Activated T-cell treated with anti-CD3 and anti-CD28 coated beads, Interleukin-2, amount 50 U/mL, for 72 hours (primary cell): Measurements from ENCODE around the gene AKAP7. TPM values are rescaled to one million over a fixed set of nuclear protein-coding genes. Genes with fewer than 3 reads are reported as not detected.
A peak's percentile ranks its signal among the peaks of the same experiment; 100 is the strongest.

Source experiments
- ATAC-seq, 2 donors: fragments of 150-1000 bp; cut with Tn5 transposase; replicated peaks in 1 of 2; 2 replicates each; pipeline ENCODE4 v1.10.0; 2021; ENCODE audit warnings: moderate library complexity in 2 of 2, mild to moderate bottlenecking in 1 of 2
- DNase-seq, 2 donors: peaks; one replicate each; pipeline ENCODE4 v3.0.0; 2021 to 2022; ENCODE audit warnings: mixed read lengths in 1 of 2
- H3K27ac Mint-ChIP-seq: one replicate; pipeline ENCODE4 v1.8.0; 2022; ENCODE audit warnings: mild to moderate bottlenecking, moderate library complexity, mixed read lengths
- H3K27me3 Mint-ChIP-seq: one replicate; pipeline ENCODE4 v1.8.0; 2022; ENCODE audit warnings: low read depth, mixed read lengths
- H3K36me3 Mint-ChIP-seq, 2 donors: one replicate each; pipeline ENCODE4 v1.8.0; 2022; ENCODE audit warnings: mixed read lengths in 2 of 2, mild to moderate bottlenecking in 1 of 2; ENCODE audit not compliant: insufficient read depth in 2 of 2
- H3K4me1 Mint-ChIP-seq: one replicate; pipeline ENCODE4 v1.8.0; 2022; ENCODE audit warnings: low read depth, mixed read lengths
- H3K4me3 Mint-ChIP-seq, 2 donors: one replicate each; pipeline ENCODE4 v1.8.0; 2022; ENCODE audit warnings: mild to moderate bottlenecking in 2 of 2, mixed read lengths in 2 of 2, moderate library complexity in 2 of 2
- H3K9me3 Mint-ChIP-seq, 2 donors: one replicate each; pipeline ENCODE4 v1.8.0; 2022; ENCODE audit warnings: mixed read lengths in 2 of 2
- total RNA-seq, 2 donors: library from RNA; stranded (reverse); gene quantifications; one replicate each; pipeline ENCODE4 v1.2.3, GENCODE V29; 2022

AKAP7 gene
- total RNA-seq, 2 donors from 2014 or later, result 6.7 to 6.8 TPM

GRCh38 chr6:131275273-131275672 is 140.0 kb downstream of the AKAP7 start:
- no peak overlapping the region for H3K27ac Mint-ChIP-seq
- no peak for ATAC-seq
- H3K4me3 Mint-ChIP-seq, result no peak overlapping the region
- no peak for DNase-seq
- no peaks in the 10 kb centered on the region for H3K27me3 Mint-ChIP-seq
- peaks cover 12 to 15% of the 10 kb centered on the region in 2 donors for H3K9me3 Mint-ChIP-seq
- peaks cover 8% of the 10 kb centered on the region for H3K4me1 Mint-ChIP-seq
- H3K36me3 Mint-ChIP-seq, result peaks cover 20 to 34% of the 10 kb centered on the region in 2 donors

- Mint-ChIP-seq H3K9me3 (peaks cover 9 to 13% of the 10 kb centered on the region in 2 donors), H3K4me3 (no peak overlapping the region), H3K27ac (no peak overlapping the region), H3K36me3 (peaks cover 16 to 21% of the 10 kb centered on the region in 2 donors), H3K27me3 (no peaks in the 10 kb centered on the region), H3K4me1 (peaks cover 25% of the 10 kb centered on the region)
- no peak for DNase-seq
- no peak for ATAC-seq
These were observed 142.3 kb downstream of the AKAP7 start for GRCh38 chr6:131277591-131277990.

GRCh38 chr6:131281471-131282270 is 146.4 kb downstream of the AKAP7 start:
- peaks cover 8 to 10% of the 10 kb centered on the region in 2 donors for H3K36me3 Mint-ChIP-seq
- ATAC-seq (peak; percentile 94 to 98), DNase-seq (peak; percentile 48 to 67)
- H3K4me1 Mint-ChIP-seq, result peaks cover 24% of the 10 kb centered on the region
- peaks cover 5% of the 10 kb centered on the region in 2 donors for H3K9me3 Mint-ChIP-seq
- no peaks in the 10 kb centered on the region for H3K27me3 Mint-ChIP-seq
- H3K27ac Mint-ChIP-seq, result peak overlapping the region; percentile 85
- H3K4me3 Mint-ChIP-seq, result peak overlapping the region; percentile 83 to 89

DNA sequence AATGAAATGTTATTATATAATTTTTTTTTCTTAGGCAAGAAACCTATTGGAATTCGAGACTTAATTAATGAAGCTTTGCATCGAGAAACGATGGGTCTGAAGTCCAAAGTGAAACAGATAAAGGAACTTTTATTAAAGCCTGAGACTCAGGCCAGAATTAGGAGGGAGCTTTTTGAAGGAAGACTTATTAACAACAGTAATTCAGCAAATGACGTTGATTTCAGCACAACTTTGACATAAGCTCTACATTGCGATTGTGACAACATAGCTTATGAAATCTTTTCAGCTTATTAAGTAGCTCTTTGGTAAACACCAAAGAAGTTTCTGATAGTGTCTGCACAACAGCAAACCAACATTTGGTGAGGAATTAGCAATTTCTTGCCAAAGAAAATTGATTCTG is 147.1 kb downstream of the AKAP7 start:
- no peak overlapping the region for H3K4me3 Mint-ChIP-seq
- peaks cover 8 to 10% of the 10 kb centered on the region in 2 donors for H3K36me3 Mint-ChIP-seq
- DNase-seq (no peak), ATAC-seq (no peak)
- peaks cover 5% of the 10 kb centered on the region in 2 donors for H3K9me3 Mint-ChIP-seq
- peaks cover 24% of the 10 kb centered on the region for H3K4me1 Mint-ChIP-seq
- H3K27me3 Mint-ChIP-seq, result no peaks in the 10 kb centered on the region
- no peak overlapping the region for H3K27ac Mint-ChIP-seq

DNA sequence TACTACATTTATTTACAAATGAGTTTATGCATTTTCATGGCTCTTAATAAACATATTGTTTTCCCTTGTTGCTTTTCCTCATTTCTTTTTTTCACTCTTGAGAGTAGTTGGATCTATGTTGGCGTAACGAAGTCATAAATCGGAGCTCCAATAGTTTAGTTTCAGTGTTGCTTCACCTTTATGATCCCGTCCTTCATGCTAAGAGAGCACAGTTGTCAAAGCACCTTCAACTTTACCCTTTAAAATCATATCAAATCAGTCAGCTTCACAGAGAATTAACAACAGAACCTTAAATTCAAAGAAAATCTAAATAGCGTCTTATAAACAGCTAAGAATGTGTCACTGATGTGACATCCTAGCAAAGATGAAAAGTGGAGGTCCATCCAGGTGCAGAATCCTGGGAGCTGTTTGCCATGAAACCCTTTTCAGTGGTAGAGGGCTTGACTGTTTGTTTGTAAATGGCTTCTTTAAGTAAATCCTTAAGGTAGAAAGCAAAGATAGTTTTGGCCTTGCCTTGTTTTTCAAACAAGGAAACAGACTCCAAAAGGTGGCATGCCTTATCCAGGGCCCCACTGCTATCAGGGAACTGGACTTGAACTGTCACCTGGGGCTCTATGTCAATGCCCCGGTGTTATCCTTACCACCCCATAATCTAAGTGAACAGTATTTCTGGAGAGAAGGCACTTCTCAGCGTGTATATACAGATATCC is 148.4 kb downstream of the AKAP7 start:
- Mint-ChIP-seq H3K27ac (peak overlapping the region; percentile 77), H3K4me1 (peaks cover 24% of the 10 kb centered on the region), H3K9me3 (peaks cover 2% of the 10 kb centered on the region in 2 donors), H3K27me3 (no peaks in the 10 kb centered on the region), H3K4me3 (no peak overlapping the region), H3K36me3 (peaks cover 4 to 6% of the 10 kb centered on the region in 2 donors)
- ATAC-seq (no peak), DNase-seq (no peak)

DNA sequence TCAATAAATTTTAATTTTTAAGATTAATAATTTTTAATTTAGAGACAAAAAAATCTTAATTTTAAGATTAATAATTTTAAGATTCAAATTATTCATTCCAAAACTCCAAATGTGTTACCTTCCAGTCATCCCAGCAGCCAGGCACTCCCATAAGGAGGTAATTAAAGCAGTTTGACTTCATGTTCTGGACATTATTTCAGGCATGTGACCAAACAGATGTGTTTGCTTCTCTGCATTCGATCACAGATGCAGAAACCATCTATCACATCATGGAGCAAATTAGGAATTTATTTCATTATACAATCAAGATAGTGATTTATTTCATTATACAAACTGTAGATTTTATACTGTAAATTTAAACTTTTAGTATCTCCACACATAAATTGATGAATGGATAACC is 150.3 kb downstream of the AKAP7 start:
- no peaks in the 10 kb centered on the region for H3K27me3 Mint-ChIP-seq
- no peak overlapping the region for H3K4me3 Mint-ChIP-seq
- ATAC-seq, result no peak
- peaks cover 20% of the 10 kb centered on the region for H3K4me1 Mint-ChIP-seq
- no peak for DNase-seq
- no peaks in the 10 kb centered on the region for H3K36me3 Mint-ChIP-seq
- no peaks in the 10 kb centered on the region for H3K9me3 Mint-ChIP-seq
- no peak overlapping the region for H3K27ac Mint-ChIP-seq

DNA sequence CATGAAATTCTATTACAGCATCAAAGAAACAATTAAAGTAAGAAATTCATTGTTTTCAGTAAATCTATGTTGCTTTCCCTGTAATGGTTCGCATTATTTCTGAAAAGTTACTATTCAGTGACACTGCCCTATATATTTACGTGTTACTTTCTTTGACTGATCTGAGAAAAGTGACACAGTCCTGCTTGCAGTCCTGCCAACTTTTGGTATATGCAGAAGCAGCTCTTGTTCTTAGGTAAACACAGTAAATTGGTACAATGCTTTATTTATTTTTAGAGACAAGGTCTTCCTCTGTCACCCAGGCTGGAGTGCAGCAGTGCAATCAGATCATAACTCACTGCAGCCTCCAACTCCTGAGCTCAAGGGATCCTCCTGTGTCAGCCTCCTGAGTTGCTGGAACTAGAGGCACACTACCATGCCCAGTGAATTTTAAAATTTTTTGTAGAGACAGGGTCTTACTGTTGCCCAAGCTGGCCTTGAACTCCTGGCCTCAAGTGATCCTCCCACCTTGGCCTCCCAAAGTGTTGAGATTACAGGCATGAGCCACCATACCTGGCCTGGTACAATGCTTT is 151.3 kb downstream of the AKAP7 start:
- H3K4me1 Mint-ChIP-seq, result peaks cover 10% of the 10 kb centered on the region
- DNase-seq, result no peak
- H3K36me3 Mint-ChIP-seq, result no peaks in the 10 kb centered on the region
- ATAC-seq, result no peak
- H3K27me3 Mint-ChIP-seq, result no peaks in the 10 kb centered on the region
- H3K27ac Mint-ChIP-seq, result no peak overlapping the region
- H3K9me3 Mint-ChIP-seq, result no peaks in the 10 kb centered on the region
- H3K4me3 Mint-ChIP-seq, result no peak overlapping the region

- H3K4me3 Mint-ChIP-seq, result no peak overlapping the region
- no peak for DNase-seq
- H3K36me3 Mint-ChIP-seq, result no peaks in the 10 kb centered on the region
- ATAC-seq, result no peak
- no peaks in the 10 kb centered on the region for H3K9me3 Mint-ChIP-seq
- H3K27me3 Mint-ChIP-seq, result no peaks in the 10 kb centered on the region
- no peak overlapping the region for H3K27ac Mint-ChIP-seq
- peaks cover 13% of the 10 kb centered on the region for H3K4me1 Mint-ChIP-seq
These were observed 152.9 kb downstream of the AKAP7 start for GRCh38 chr6:131288214-131288613.

DNA sequence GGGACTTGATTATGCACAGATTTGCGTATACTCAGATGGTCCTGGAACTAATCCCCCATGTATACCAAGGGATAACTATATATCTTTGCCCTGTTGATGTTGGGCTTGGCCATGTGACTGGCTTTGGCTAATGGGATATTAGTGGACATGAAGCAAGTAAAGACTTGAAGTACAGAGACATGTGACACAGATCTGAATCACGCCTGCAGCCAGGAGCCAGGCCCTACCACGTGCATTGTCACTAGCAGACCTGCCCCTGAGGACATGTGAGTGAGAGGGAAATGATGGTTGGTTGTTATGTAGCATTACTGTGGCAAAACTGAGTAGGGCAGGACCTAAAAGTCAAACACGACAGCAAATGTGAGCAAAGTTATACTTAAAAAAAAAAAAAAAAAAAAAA is 155.7 kb downstream of the AKAP7 start:
- ATAC-seq (no peak), DNase-seq (no peak)
- Mint-ChIP-seq H3K36me3 (no peaks in the 10 kb centered on the region), H3K9me3 (no peaks in the 10 kb centered on the region), H3K27me3 (no peaks in the 10 kb centered on the region), H3K4me1 (peaks cover 18% of the 10 kb centered on the region), H3K4me3 (no peak overlapping the region), H3K27ac (no peak overlapping the region)

DNA sequence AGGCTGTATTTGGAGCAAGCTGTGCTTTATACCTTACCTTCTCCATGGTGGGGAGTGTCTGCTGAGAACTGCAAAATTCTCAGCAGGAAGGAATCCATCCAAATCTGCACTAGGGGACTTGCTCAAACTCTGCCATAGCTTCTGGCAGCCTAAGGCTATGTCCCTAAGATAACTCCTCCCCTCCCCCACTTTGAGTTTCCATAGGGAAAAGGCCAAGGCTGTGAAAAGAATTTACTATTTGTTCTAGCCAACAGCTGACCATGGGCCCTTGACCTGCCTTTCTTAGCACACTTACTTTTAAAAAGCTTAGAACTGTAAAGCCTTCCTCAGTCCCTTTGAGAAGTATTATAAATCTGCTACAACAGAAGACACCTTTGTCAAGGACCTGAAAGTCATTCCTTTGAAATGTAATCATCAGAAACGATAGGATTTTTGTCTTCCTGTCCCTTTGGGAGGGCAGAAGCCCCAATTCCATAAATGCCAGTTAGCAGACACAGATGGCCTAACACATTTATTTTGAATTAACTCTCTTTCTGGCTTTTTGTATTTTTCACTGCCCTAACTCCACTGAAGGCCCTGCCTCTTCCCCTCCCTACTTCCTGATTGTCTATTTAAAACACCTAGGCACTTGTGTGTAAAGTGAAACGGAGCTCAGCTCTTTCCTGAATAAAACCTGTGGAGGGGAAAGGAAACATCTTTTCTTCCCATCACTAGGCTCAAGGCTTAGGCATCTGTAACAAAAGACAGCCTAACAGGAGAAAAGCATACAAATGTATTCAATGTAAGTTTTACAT is 157.1 kb downstream of the AKAP7 start:
- Mint-ChIP-seq H3K27ac (peak overlapping the region; percentile 56), H3K9me3 (no peaks in the 10 kb centered on the region)

DNA sequence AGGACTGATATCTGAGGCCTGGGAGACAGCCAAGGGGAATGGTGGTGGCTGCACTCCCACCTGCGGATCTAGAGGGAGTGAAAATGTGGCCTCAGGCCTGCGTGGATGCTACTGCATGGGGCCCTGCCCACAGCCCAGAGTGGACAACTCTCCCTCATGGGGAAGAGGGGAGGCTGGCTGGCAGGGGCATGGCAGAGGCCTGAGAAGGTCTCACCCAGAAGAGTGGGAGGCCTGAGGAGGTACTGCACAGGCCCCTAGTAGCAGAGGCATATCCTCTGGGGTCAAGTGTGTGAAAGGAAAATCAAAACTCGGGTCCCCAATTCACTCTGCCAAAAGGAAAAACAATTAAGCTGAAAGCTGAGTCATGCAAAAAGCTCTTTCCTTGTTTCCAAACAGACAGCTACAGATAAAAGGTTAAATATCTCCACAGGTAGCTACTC is 158.2 kb downstream of the AKAP7 start:
- no peak overlapping the region for H3K4me3 Mint-ChIP-seq
- H3K27ac Mint-ChIP-seq, result no peak overlapping the region
- no peak for ATAC-seq

More for the DNA sequence above, 157.1 kb downstream of the AKAP7 start:
- peaks cover 18% of the 10 kb centered on the region for H3K4me1 Mint-ChIP-seq
- DNase-seq, result no peak
- no peaks in the 10 kb centered on the region for H3K36me3 Mint-ChIP-seq
- no peak overlapping the region for H3K4me3 Mint-ChIP-seq
- no peaks in the 10 kb centered on the region for H3K27me3 Mint-ChIP-seq
- ATAC-seq, result no peak

GRCh38 chr6:131295081-131295480 is 159.8 kb downstream of the AKAP7 start:
- H3K27ac Mint-ChIP-seq, result no peak overlapping the region
- DNase-seq (no peak), ATAC-seq (no peak)
- no peaks in the 10 kb centered on the region for H3K36me3 Mint-ChIP-seq
- H3K4me1 Mint-ChIP-seq, result peaks cover 18% of the 10 kb centered on the region
- no peaks in the 10 kb centered on the region for H3K27me3 Mint-ChIP-seq
- no peak overlapping the region for H3K4me3 Mint-ChIP-seq
- H3K9me3 Mint-ChIP-seq, result no peaks in the 10 kb centered on the region

More for the DNA sequence above, 158.2 kb downstream of the AKAP7 start:
- no peak for DNase-seq
- Mint-ChIP-seq H3K36me3 (no peaks in the 10 kb centered on the region), H3K9me3 (no peaks in the 10 kb centered on the region), H3K27me3 (no peaks in the 10 kb centered on the region), H3K4me1 (peaks cover 18% of the 10 kb centered on the region)
